ENCODE data around the gene OR8K5. TPM values are rescaled to one million over a fixed set of nuclear protein-coding genes. Genes with fewer than 3 reads are reported as not detected.

Gene OR8K5
- total RNA-seq = not detected

GRCh38 chr11:56160217-56160616 lies at the start of gene OR8K5:
TSS of gene OR8K5 (minus strand) at chr11:56160317. CDS start at chr11:56160317, 0 bp downstream.

GRCh38 chr11:56176318-56176717 lies 16.2 kb upstream of the OR8K5 start, which contains the start of gene OR5J2:
TSS of gene OR5J2 (plus strand) at chr11:56176618. CDS start at chr11:56176618, 0 bp downstream.

GRCh38 chr11:56140151-56140661 lies 19.9 kb downstream of the OR8K5 start, which contains the start of gene OR8J3:
TSS of gene OR8J3 (minus strand) at chr11:56140201. CDS start at chr11:56137718, 2,483 bp downstream.

GRCh38 chr11:56122073-56122472 lies 38.0 kb downstream of the OR8K5 start, which contains the start of gene OR8H3:
TSS of gene OR8H3 (plus strand) at chr11:56122373. CDS start at chr11:56122373, 0 bp downstream.

Other genes with a start within 250 kb of the OR8K5 start
- gene OR5W2, start 245.7 kb downstream of the OR8K5 start, total RNA-seq = not detected
- not detected for gene OR5I1, start 223.9 kb downstream of the OR8K5 start, total RNA-seq
- not detected for gene OR10AG1, start 190.4 kb downstream of the OR8K5 start, total RNA-seq
- not detected for gene OR5F1, start 165.7 kb downstream of the OR8K5 start, total RNA-seq
- gene OR5AS1, start 132.7 kb downstream of the OR8K5 start, total RNA-seq = not detected
- not detected for gene OR8I2, start 67.0 kb downstream of the OR8K5 start, total RNA-seq
- not detected for gene OR8H2, start 56.6 kb downstream of the OR8K5 start, total RNA-seq
- gene OR8H3, start 37.9 kb downstream of the OR8K5 start, total RNA-seq = not detected
- not detected for gene OR8J3, start 20.1 kb downstream of the OR8K5 start, total RNA-seq
- not detected for gene OR5J2, start 16.3 kb upstream of the OR8K5 start, total RNA-seq
- not detected for gene OR5T2, start 73.9 kb upstream of the OR8K5 start, total RNA-seq
- gene OR5T3, start 91.9 kb upstream of the OR8K5 start, total RNA-seq = not detected
- gene OR5T1, start 113.8 kb upstream of the OR8K5 start, total RNA-seq = not detected
- not detected for gene OR8H1, start 131.9 kb upstream of the OR8K5 start, total RNA-seq
- not detected for gene OR8K3, start 154.8 kb upstream of the OR8K5 start, total RNA-seq
- gene OR8K1, start 185.7 kb upstream of the OR8K5 start, total RNA-seq = not detected
- not detected for gene OR8J1, start 194.0 kb upstream of the OR8K5 start, total RNA-seq
- gene OR8U1, start 215.3 kb upstream of the OR8K5 start, total RNA-seq = not detected

Data from metanephros (tissue), 1 donor.